ENCODE measurements around the gene FRAT2. TPM values are rescaled to one million over a fixed set of nuclear protein-coding genes. Genes with fewer than 3 reads are reported as not detected.

Gene FRAT2
- total RNA-seq, result 9.7 and 10.9 TPM in 2 replicates

- peak within 1 kb of the TSS; percentile 92 for H3K27ac Mint-ChIP-seq
- DNase-seq (peak; percentile 90), ATAC-seq (ENCODE audit: low read depth) (peak; percentile 91)
- H3K4me1 Mint-ChIP-seq, result peaks cover 46% of the 10 kb centered on the region
- peak within 1 kb of the TSS; percentile 87 for H3K4me3 Mint-ChIP-seq
- H3K27me3 Mint-ChIP-seq, result no peaks in the 10 kb centered on the region
- ChIA-PET POLR2A (interaction anchor here (1.0 to 5.3 kb wide), 6 partner anchors 13 to 1204 kb away, joined by 3 to 41 read pairs (median 5); partner anchors contain the start of genes ARHGAP19, FRAT1, MMS19 and UBTD1), CTCF (interaction anchor here (0.6 to 1.9 kb wide), 2 partner anchors 15 to 56 kb away, joined by 3 to 6 read pairs; no protein-coding TSS in a partner anchor)
- intact Hi-C loops (cut with micrococcal nuclease), result loop anchor here (1.0 to 5.0 kb wide), 6 partner anchors 14 to 137 kb away; partner anchors contain the start of genes ARHGAP19, EXOSC1, RRP12 and ZDHHC16
- H3K36me3 Mint-ChIP-seq (ENCODE audit: low read depth), result peaks cover 13% of the 10 kb centered on the region
- H3K9me3 Mint-ChIP-seq, result no peaks in the 10 kb centered on the region
- no peak for TF ChIP-seq CTCF (IDR thresholded peaks at IDR 0.05)
Measured at GRCh38 chr10:97334370-97335175, at the start of gene FRAT2. Gene FRAT2, minus strand, starts transcription at chr10:97334729. Its CDS starts 157 bp downstream, at chr10:97334572.

- Mint-ChIP-seq H3K9me3 (no peaks in the 10 kb centered on the region), H3K27ac (no peak overlapping the region), H3K27me3 (no peaks in the 10 kb centered on the region), H3K4me3 (no peak overlapping the region), H3K4me1 (no peaks in the 10 kb centered on the region), H3K36me3 (ENCODE audit: low read depth) (peaks cover 70% of the 10 kb centered on the region)
- no peak for ATAC-seq (ENCODE audit: low read depth)
- intact Hi-C loops (cut with micrococcal nuclease), result no loop called here
- no peak for TF ChIP-seq CTCF (IDR thresholded peaks at IDR 0.05)
- DNase-seq, result no peak
- ChIA-PET POLR2A (no interaction called here), CTCF (no interaction called here)
Measured at GRCh38 chr10:97384156-97384555, 49.6 kb upstream of the FRAT2 start.

GRCh38 chr10:97383159-97383558 lies 48.6 kb upstream of the FRAT2 start:
- Mint-ChIP-seq H3K27ac (no peak overlapping the region), H3K4me1 (no peaks in the 10 kb centered on the region), H3K4me3 (no peak overlapping the region), H3K27me3 (no peaks in the 10 kb centered on the region), H3K36me3 (ENCODE audit: low read depth) (peaks cover 69% of the 10 kb centered on the region), H3K9me3 (no peaks in the 10 kb centered on the region)
- no peak for ATAC-seq (ENCODE audit: low read depth)
- DNase-seq, result no peak
- POLR2A ChIA-PET, result no interaction called here
- intact Hi-C loops (cut with micrococcal nuclease), result no loop called here
- CTCF ChIA-PET, result no interaction called here
- TF ChIP-seq CTCF (IDR thresholded peaks at IDR 0.05), result no peak

GRCh38 chr10:97381626-97382025 lies 47.1 kb upstream of the FRAT2 start:
- no peak for DNase-seq
- CTCF ChIA-PET, result no interaction called here
- H3K27ac Mint-ChIP-seq, result no peak overlapping the region

More at GRCh38 chr10:97381626-97382025, 47.1 kb upstream of the FRAT2 start:
- no peak for ATAC-seq (ENCODE audit: low read depth)
- no peaks in the 10 kb centered on the region for H3K27me3 Mint-ChIP-seq
- no peaks in the 10 kb centered on the region for H3K9me3 Mint-ChIP-seq
- H3K4me3 Mint-ChIP-seq, result no peak overlapping the region
- TF ChIP-seq CTCF (IDR thresholded peaks at IDR 0.05), result no peak
- intact Hi-C loops (cut with micrococcal nuclease), result no loop called here
- POLR2A ChIA-PET, result no interaction called here
- H3K4me1 Mint-ChIP-seq, result no peaks in the 10 kb centered on the region
- peaks cover 70% of the 10 kb centered on the region for H3K36me3 Mint-ChIP-seq (ENCODE audit: low read depth)
